AG09319 (cell line): ENCODE measurements around the gene FANK1.
"Not testable (repeated sequence)": the region's sequence is repeated elsewhere in the genome, so short reads cannot be mapped to it uniquely, and the experiment has no call there.

Source experiments
- DNase-seq: peaks from one replicate; pipeline ENCODE4 v3.0.0-alpha.2; 2010; ENCODE audit warnings: low read depth; ENCODE audit errors: extremely low read depth
- TF ChIP-seq, protein P1 (sequence below): IDR thresholded peaks from 2 replicates; pipeline ENCODE4 v1.5.1; 2011; ENCODE audit warnings: low read depth, mild to moderate bottlenecking, inconsistent platforms, low read length, moderate library complexity

FANK1 gene

GRCh38 chr10:125878957-125879835 lies 17.2 kb upstream of the FANK1 start:
- DNase-seq = peak; percentile 31
- TF ChIP-seq, protein P1, sequence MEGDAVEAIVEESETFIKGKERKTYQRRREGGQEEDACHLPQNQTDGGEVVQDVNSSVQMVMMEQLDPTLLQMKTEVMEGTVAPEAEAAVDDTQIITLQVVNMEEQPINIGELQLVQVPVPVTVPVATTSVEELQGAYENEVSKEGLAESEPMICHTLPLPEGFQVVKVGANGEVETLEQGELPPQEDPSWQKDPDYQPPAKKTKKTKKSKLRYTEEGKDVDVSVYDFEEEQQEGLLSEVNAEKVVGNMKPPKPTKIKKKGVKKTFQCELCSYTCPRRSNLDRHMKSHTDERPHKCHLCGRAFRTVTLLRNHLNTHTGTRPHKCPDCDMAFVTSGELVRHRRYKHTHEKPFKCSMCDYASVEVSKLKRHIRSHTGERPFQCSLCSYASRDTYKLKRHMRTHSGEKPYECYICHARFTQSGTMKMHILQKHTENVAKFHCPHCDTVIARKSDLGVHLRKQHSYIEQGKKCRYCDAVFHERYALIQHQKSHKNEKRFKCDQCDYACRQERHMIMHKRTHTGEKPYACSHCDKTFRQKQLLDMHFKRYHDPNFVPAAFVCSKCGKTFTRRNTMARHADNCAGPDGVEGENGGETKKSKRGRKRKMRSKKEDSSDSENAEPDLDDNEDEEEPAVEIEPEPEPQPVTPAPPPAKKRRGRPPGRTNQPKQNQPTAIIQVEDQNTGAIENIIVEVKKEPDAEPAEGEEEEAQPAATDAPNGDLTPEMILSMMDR = no peak

- no peak for DNase-seq
- TF ChIP-seq, protein P1 = no peak
Observed at GRCh38 chr10:125880719-125881118, 15.6 kb upstream of the FANK1 start.

GRCh38 chr10:125881192-125881591 lies 15.2 kb upstream of the FANK1 start, which contains the start of gene DHX32:
Gene DHX32 (minus strand): TSS chr10:125881292. CDS start chr10:125880824, 468 bp downstream.
- TF ChIP-seq, protein P1 = no peak
- no peak for DNase-seq

GRCh38 chr10:125882596-125882995 lies 13.8 kb upstream of the FANK1 start:
- TF ChIP-seq, protein P1 = no peak

GRCh38 chr10:125883211-125883610 lies 13.2 kb upstream of the FANK1 start:
- TF ChIP-seq, protein P1 = no peak
- DNase-seq = no peak

More at GRCh38 chr10:125882596-125882995, 13.8 kb upstream of the FANK1 start:
- DNase-seq = no peak

GRCh38 chr10:125886914-125887512 lies 9.4 kb upstream of the FANK1 start:
- DNase-seq = no peak
- TF ChIP-seq, protein P1 = no peak

- not testable (repeated sequence) for DNase-seq
Observed at GRCh38 chr10:125889441-125889840, 6.9 kb upstream of the FANK1 start.

- DNase-seq = not testable (repeated sequence)
Observed at GRCh38 chr10:125892402-125892801, 4.0 kb upstream of the FANK1 start.

- not testable (repeated sequence) for DNase-seq
Observed at GRCh38 chr10:125894176-125894575, 2.2 kb upstream of the FANK1 start.

DNA sequence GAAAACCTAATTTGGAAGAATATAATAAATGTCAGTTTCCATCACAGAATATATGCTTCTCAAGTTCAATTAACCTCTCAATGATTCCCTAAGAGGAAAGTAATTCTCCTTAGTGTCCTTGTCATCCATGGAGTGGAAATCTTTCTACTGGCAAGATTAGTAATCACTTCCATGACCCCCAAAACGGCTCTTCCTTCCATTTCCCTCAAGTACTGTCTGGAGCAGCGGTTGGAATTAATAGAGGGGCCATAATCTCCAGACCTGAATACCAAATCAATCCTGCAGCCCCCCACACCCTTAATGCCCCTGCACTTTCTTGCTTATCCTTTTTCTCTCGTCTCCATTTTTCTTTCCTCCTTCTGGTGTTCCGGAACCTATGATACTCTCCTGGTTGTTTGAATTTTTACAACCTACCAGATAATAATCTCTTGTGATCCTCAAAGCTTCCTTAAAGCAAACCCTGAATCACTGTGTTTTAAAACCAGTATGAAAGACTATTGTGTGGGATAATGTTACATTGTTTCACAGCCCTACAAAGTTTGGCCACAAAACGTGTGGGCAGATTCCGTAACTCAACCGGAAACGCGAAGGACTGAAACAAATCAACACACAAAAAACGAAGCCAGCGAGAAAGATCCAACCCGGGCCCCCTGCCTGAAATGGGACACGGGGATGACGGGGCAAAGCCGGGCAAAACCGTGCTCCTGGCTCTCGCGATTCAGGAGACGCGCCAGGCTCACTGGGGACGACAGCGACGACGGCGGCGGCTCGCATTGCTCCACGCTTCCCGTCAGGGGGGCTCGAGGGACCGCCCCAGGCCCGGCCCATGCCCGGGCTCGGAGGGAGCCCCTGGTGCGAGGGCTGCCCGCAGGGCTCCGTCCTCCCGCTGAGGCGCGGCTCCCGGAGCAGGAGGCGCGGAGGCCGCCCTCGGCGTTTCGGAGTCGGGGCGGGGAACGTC lies 955 bp upstream of the FANK1 start:
- not testable (repeated sequence) for DNase-seq

- DNase-seq = not testable (repeated sequence)
Observed at GRCh38 chr10:125897317-125897716, 953 bp downstream of the FANK1 start.
